Measurements from ENCODE around the gene MAP2K4.

DNA sequence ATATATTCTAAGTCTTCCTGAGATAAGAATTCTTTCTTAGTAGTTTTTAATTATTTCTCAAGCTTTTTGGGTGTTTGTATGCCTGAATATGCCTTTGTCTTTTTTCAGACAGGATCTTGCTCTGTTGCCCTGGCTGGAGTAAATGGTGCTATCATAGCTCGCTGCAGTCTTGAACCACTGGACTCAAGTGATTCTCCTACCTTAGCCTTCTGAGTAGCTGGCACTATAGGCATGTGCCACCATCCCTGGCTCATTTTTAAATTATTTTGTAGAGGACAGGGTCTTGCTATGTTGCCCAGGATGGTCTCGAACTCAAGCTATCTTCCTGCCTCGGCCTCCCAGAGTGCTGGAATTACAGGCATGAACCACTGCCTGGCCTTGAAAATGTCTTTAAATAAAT, 41.6 kb downstream of the MAP2K4 start:
- TF ChIP-seq EZH2 (IDR thresholded peaks at IDR 0.05) (no peak), POLR2AphosphoS5 (IDR thresholded peaks at IDR 0.05; ENCODE audit: borderline replicate concordance, low read depth, low read length) (no peak)

Data from SK-N-MC (cell line).